Right lobe of liver (tissue), 4 donors: Measurements from ENCODE around the gene GPS2.

Source experiments
- CTCF ChIP-seq, 4 donors: fragments of 200-600 bp in 3 of 4; fragments of 450-650 bp in 1 of 4; IDR thresholded peaks; one replicate each; pipeline versions ENCODE4 v1.5.1 to v1.8.0; 2016 to 2022; ENCODE audit warnings: antibody characterized with exemption in 4 of 4, mild to moderate bottlenecking in 2 of 4
- POLR2A ChIP-seq: fragments of 450-650 bp; IDR thresholded peaks from one replicate; pipeline ENCODE4 v1.6.1; 2017; ENCODE audit warnings: antibody characterized with exemption, mild to moderate bottlenecking
- donor health status: DM: no; HTN: no; CAD: no.
- donor health status: DM: no; HTN: no; CAD: no.
- donor health status: DM: no; HTN: yes; CAD: no.

GRCh38 chr17:7306911-7307685 lies 8.1 kb downstream of the GPS2 start, which contains the start of gene EIF5A:
- TF ChIP-seq CTCF (IDR thresholded peaks at IDR 0.05), result no peak
- peak; percentile 89 for TF ChIP-seq POLR2A
